HT-29 (cell line): Measurements from ENCODE around the gene MAP3K6. TPM values are rescaled to one million over a fixed set of nuclear protein-coding genes. Genes with fewer than 3 reads are reported as not detected.
A peak's percentile ranks its signal among the peaks of the same experiment; 100 is the strongest.

ENCODE experiments used
- DNase-seq: peaks from one replicate; pipeline ENCODE4 v3.0.0-alpha.2; 2015; ENCODE audit warnings: low spot score
- total RNA-seq: library from RNA; depleted of rRNA; stranded (reverse); fragments of >200 nt; shearing (Covaris generic); gene quantifications from 2 replicates; pipeline ENCODE4 v1.2.3, GENCODE V29; 2014

The MAP3K6 gene
- total RNA-seq, 1 experiment from 2014 or later, result 17.0 TPM

- peak; percentile 84 for DNase-seq
Measured at GRCh38 chr1:27341525-27342252, 25.1 kb downstream of the MAP3K6 start, which contains the start of gene SYTL1. Gene SYTL1 (plus strand): TSS chr1:27342022. CDS start chr1:27345335, 3,313 bp downstream.

- no peak for DNase-seq
Measured at GRCh38 chr1:27339213-27339612, 27.5 kb downstream of the MAP3K6 start.

GRCh38 chr1:27338751-27339150, 28.0 kb downstream of the MAP3K6 start:
- DNase-seq, result no peak

GRCh38 chr1:27336756-27337155, 30.0 kb downstream of the MAP3K6 start:
- no peak for DNase-seq

- no peak for DNase-seq
Measured at GRCh38 chr1:27335506-27336422, 31.0 kb downstream of the MAP3K6 start.

- DNase-seq, result no peak
Measured at GRCh38 chr1:27333717-27334279, 33.0 kb downstream of the MAP3K6 start.

- DNase-seq, result peak; percentile 54
Measured at GRCh38 chr1:27332536-27333281, 34.1 kb downstream of the MAP3K6 start.

- DNase-seq, result no peak
Measured at GRCh38 chr1:27331922-27332321, 34.8 kb downstream of the MAP3K6 start.

GRCh38 chr1:27331426-27331825, 35.3 kb downstream of the MAP3K6 start:
- DNase-seq, result no peak

- no peak for DNase-seq
Measured at GRCh38 chr1:27330786-27331185, 36.0 kb downstream of the MAP3K6 start.

GRCh38 chr1:27327964-27328363, 38.8 kb downstream of the MAP3K6 start:
- no peak for DNase-seq

- no peak for DNase-seq
Measured at GRCh38 chr1:27325286-27325685, 41.5 kb downstream of the MAP3K6 start.

GRCh38 chr1:27322569-27323240, 44.1 kb downstream of the MAP3K6 start:
- no peak for DNase-seq

GRCh38 chr1:27321813-27322568, 44.8 kb downstream of the MAP3K6 start, which contains the start of gene TMEM222:
Gene TMEM222 (plus strand): TSS chr1:27322163. CDS start chr1:27322198, 35 bp downstream.
- peak; percentile 96 for DNase-seq

- DNase-seq, result no peak
Measured at GRCh38 chr1:27318596-27318995, 48.2 kb downstream of the MAP3K6 start.

GRCh38 chr1:27318136-27318535, 48.6 kb downstream of the MAP3K6 start:
- DNase-seq, result no peak

GRCh38 chr1:27316860-27317259, 49.9 kb downstream of the MAP3K6 start:
- no peak for DNase-seq

GRCh38 chr1:27314737-27315136, 52.0 kb downstream of the MAP3K6 start:
- DNase-seq, result no peak

GRCh38 chr1:27314169-27314568, 52.6 kb downstream of the MAP3K6 start:
- no peak for DNase-seq
